IPS-18c (cell line): ENCODE results near the gene AKNA.

Source experiments
- H3K4me3 ChIP-seq: 2 replicates; pipeline ENCODE4 v1.7.0; 2013; ENCODE audit warnings: low read depth, mild to moderate bottlenecking, low read length, moderate library complexity; ENCODE audit not compliant: insufficient read depth
- H3K9me3 ChIP-seq: one replicate; pipeline ENCODE4 v1.6.1; 2013; ENCODE audit warnings: mild to moderate bottlenecking, low read length, moderate library complexity; ENCODE audit not compliant: control insufficient read depth, insufficient read depth

AKNA gene

DNA sequence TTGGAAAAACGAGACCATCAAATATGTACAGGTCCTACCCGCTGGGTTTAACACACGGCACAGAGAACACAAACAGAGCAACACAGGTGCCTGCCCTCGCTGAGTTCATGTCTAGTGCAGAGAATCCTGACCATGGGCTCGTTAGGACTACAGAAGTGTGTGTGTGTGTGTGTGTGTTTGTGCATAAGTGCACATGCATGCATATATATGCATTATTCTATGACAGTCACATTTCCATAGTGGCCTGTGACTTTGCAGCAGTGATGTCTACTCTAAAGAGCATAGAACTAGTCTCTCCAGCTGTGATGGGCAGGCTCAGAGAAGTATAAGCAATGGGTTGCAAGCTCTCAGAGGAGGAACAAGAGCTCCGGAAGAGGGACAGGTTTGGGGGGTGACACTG is 30.4 kb downstream of the AKNA start:
- Histone ChIP-seq H3K9me3 (no peaks in the 10 kb centered on the region), H3K4me3 (no peak overlapping the region)

- H3K4me3 ChIP-seq: no peak overlapping the region
- no peaks in the 10 kb centered on the region for H3K9me3 ChIP-seq
Observed at GRCh38 chr9:114356792-114357191, 31.0 kb downstream of the AKNA start.

- Histone ChIP-seq H3K4me3 (no peak overlapping the region), H3K9me3 (no peaks in the 10 kb centered on the region)
Observed at GRCh38 chr9:114355821-114356220, 32.0 kb downstream of the AKNA start.

- no peaks in the 10 kb centered on the region for H3K9me3 ChIP-seq
- H3K4me3 ChIP-seq: no peak overlapping the region
Observed at GRCh38 chr9:114351932-114352331, 35.9 kb downstream of the AKNA start.

DNA sequence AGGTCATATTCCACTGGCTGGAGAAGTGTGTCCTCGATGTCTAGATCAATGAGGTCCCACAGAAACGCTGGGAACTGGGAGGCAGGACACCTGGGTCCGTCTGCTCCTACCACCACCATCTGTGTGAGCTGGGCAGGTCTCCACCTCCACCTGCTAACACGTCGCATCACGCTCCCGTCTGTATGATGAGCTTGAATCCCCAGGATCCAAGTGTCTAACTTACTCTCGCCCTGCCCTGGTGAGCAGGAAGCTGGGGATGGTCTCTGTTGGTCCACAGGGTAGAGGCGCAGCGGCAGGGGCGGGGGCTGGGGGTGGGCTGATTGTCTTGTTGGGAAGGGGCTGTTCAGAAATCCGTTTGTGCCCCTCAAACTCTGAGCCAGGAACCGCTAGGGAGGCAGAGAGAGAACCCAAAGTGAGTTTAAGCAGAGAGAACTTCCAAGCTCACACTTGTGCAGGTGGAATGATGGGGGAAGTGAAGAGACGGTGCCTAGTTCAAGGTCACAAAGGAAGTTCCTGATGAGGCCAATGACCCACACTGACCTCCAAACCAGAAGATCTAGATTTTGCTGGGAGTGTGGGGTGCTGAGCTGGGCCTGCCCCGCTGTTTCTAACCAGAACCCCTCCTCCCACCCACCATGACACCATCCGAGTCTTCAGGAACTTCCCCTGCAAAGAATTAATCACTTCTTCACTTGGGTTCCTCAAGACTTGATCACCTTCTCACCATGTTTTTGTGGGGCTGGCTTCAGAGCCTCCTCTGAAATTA is 37.0 kb downstream of the AKNA start:
- Histone ChIP-seq H3K4me3 (no peak overlapping the region), H3K9me3 (no peaks in the 10 kb centered on the region)

DNA sequence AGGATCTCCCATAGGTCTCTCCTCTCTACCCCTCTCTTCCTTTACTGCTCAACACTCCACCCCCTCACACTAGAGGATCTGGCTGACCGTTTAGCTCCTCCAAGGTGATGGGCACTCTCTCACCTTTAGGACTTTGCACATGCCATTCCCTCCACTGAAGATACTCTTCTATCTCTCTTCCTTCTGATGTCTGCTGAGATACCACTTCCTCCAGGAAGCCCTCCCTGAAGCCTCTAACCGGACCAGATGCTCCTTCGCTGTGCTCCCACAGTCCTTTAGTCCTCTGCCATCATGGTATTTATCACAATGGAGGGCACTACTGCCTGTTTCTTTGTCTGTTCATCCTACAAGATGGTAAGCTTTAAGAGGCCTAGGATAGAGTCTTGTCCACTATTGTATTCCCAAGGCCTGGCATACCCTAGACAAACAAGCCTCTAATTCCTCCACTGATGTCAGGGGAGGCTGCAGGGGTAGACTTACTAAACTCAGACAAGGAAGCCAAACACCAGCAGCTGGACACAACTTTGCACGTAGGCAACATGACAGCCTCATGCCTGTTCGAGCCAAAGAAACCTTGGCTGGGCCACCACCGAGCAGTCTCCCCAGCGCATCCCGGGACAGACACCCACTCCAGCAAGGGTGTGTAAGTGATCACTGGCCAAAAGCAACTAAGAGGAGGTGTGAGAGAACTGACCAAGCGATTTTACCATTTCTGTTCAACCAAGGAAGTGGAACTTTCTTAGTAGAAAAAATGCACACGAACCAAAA is 37.9 kb downstream of the AKNA start:
- Histone ChIP-seq H3K9me3 (no peaks in the 10 kb centered on the region), H3K4me3 (no peak overlapping the region; the same call in 1 of the 2 replicates)

DNA sequence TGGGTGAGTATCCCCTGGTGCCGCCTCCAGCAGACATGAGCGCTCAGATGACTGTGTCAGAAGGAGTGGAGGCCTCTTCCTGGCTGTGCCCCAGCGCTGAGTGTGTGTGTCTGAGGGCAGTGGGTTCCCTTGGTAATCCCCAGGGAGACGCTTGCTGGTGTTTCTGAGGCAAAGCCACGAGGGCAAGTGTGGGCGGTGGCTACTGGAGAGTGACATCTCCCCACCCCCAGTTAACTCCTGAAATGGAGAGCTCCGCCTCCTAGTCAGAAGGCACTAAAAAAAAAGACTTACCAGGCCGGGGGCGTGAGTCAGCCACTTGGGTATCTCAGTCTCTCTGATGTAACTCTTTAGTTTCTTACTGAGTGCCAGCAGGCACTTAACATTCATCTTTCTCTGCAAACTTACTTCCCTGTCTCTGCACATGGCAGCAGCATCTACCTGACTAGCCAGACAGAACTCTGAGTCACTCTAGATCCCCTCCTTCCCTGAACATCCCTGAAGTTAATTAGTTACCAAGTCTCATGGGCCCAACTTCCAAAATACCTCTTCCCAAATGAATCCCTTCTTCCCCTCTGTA is 38.8 kb downstream of the AKNA start:
- Histone ChIP-seq H3K9me3 (no peaks in the 10 kb centered on the region), H3K4me3 (no peak overlapping the region)

DNA sequence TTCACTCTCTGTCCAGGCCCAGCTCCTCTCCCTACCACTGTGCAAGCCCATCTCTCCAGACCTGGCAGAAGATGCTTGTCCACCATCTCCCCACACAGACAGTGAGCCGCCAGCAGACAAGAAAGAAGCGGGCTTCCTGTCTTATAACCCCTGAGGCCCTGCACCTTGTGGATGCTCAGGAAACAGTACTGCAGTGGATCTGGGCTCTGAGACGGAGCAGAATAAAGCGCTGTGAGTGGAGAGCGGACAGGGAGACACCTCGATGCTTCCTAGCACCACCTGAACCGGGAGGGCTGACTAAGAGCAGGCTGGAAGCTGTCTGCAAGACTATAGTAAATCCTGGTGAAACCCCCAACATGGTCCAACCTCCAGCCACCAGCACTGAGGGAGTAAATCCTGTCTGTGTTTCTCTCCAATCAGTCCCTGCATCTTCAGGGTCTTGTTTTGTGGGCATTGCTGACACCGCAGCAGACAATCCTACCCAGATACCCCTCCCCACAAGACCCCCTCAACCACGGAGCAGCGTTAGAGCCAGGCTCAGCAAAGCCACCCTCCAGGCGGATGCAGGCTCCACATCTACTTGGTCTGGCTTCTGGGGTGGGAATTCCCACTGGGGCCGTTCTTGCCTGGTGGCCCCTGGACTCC is 39.4 kb downstream of the AKNA start:
- Histone ChIP-seq H3K4me3 (no peak overlapping the region), H3K9me3 (no peaks in the 10 kb centered on the region)

GRCh38 chr9:114347675-114348074 is 40.1 kb downstream of the AKNA start:
- no peaks in the 10 kb centered on the region for H3K9me3 ChIP-seq
- H3K4me3 ChIP-seq: no peak overlapping the region

GRCh38 chr9:114346146-114346545 is 41.6 kb downstream of the AKNA start:
- Histone ChIP-seq H3K9me3 (no peaks in the 10 kb centered on the region), H3K4me3 (no peak overlapping the region)

- H3K4me3 ChIP-seq: no peak overlapping the region
- no peaks in the 10 kb centered on the region for H3K9me3 ChIP-seq
Observed at GRCh38 chr9:114345493-114346065, 42.2 kb downstream of the AKNA start.

DNA sequence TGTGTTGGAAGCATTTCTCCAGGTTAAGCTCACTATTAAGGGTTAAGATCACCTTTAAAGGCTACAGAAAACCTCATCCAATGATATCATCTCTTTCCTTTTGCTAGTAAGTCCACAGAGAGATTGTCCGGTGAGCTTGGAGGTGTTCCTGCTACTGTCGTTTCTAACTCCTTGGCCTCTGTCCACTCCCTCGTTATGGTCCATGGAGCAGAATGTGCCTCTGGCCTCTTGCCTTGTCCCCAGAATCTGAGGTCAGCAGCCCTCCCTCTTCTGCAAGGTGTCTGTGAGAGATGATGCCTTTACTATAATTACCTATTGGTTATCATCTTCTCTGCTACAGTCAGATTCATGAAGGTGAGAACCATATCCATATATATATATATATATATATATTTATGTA is 43.1 kb downstream of the AKNA start:
- no peaks in the 10 kb centered on the region for H3K9me3 ChIP-seq
- no peak overlapping the region for H3K4me3 ChIP-seq

- Histone ChIP-seq H3K9me3 (no peaks in the 10 kb centered on the region), H3K4me3 (no peak overlapping the region)
Observed at GRCh38 chr9:114344188-114344566, 43.6 kb downstream of the AKNA start.

DNA sequence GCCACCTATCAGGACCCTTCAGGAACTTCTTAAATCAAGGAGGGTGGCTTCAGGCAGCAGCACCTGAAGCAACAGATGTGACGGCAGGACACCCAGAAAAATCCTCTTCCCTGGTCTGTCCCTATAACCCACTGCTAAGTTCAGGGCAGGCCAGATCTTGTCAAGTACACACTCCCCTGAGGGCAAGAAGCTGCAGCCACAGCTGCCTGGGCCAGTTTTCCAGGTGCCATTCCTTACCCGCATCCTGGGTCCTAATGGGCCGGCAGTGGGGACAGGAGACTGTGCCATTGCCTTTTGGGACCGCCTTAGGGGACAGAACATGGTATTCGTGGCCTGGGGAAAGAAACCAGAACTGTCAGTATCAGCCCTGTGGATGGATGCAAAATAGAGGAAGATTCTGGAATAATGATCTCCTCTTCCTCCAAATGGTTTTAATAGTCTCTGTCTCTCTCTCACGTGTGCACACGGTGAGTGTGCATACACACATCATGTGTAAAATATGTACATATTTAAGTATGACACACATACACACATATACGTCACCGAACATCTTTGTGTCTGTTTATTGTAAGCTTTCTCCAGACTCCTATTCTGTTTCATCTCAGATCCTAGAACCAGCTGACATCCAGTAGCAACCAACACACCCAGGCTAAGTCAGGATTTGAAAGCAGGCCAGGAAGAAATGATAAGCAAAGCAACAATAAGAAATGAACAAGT is 44.2 kb downstream of the AKNA start:
- Histone ChIP-seq H3K4me3 (no peak overlapping the region), H3K9me3 (no peaks in the 10 kb centered on the region)

DNA sequence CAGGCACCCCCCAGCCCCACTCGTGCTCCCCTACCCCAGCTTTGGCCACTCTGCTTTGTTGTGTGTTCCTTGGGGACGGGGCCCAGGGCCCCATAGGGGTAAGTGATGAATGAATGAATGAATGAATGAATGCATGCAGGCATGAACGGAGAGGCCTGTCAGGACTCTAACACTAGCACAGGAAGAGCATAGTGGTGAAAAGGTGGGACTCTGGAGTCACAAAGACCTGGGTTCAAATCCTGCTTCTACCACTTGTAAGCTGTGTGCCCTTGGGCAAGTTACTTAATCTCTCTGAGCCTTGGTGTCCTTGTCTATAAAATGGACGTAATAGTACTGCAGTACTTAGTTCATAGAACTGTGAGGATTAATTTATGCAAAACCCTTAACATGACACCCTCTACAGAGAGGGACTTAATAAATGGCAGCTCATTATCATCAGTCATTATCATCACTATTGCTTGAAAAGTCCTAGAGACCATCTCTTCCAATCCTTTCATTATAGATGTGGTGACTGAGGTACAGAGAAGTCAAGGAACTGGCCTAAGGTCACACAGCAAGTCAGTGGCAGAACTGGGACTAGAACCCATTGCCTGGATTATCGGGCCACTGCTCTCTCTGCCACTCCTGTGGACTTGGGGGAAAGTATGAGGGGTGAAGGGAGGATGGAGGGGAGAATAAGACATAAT is 44.9 kb downstream of the AKNA start:
- H3K4me3 ChIP-seq: no peak overlapping the region

DNA sequence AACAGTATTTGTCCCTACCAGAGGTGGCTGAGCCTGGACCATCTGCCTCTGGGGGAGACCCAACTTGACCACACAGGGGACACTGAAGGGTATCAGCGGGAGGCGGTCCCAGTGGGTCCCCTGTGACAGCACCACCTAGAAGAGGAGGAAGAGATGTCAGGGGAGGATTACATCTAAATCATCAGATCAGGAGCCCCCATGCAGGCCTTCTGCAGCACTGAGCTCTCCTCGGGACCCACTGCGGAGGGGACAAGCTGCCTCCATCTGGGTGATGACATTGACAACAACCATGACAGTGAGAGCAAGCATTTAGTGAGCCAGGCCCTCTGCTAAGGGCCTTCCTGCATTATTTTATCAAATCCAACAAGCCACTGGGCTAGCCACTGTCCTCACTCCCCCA is 45.8 kb downstream of the AKNA start:
- Histone ChIP-seq H3K9me3 (no peaks in the 10 kb centered on the region), H3K4me3 (no peak overlapping the region)

More for the DNA sequence above, 44.9 kb downstream of the AKNA start:
- H3K9me3 ChIP-seq: no peaks in the 10 kb centered on the region
